HepG2 (cell line): ENCODE measurements around the gene USE1. TPM values are rescaled to one million over a fixed set of nuclear protein-coding genes. Genes with fewer than 3 reads are reported as not detected.

Experiments used
- BCL6 ChIP-seq: IDR thresholded peaks from 2 replicates; pipeline ENCODE4 v1.6.1; 2016; ENCODE audit warnings: missing genetic modification reagents, missing compliant biosample characterization
- DBP ChIP-seq: sonication (generic); formaldehyde crosslinking; IDR thresholded peaks from 2 replicates; pipeline ENCODE4 v1.4.0; 2020; ENCODE audit warnings: missing genetic modification reagents; ENCODE audit errors: not compliant biosample characterization
- NBN ChIP-seq: fragments of 450-650 bp; conservative IDR thresholded peaks from 2 replicates; pipeline ENCODE4 v1.6.1; 2017
- NCOR1 ChIP-seq: fragments of 200-600 bp; sonication (generic); IDR thresholded peaks from 2 replicates; pipeline ENCODE4 v1.7.0; 2017; ENCODE audit warnings: antibody characterized with exemption, low read length, borderline replicate concordance
- NR3C1 ChIP-seq: sonication (generic); formaldehyde crosslinking; IDR thresholded peaks from 2 replicates; pipeline ENCODE4 v1.4.0; 2020; ENCODE audit warnings: missing genetic modification reagents
- PAF1 ChIP-seq: IDR thresholded peaks from 2 replicates; pipeline ENCODE4 v1.6.1; 2016; ENCODE audit warnings: missing genetic modification reagents, missing compliant biosample characterization
- PATZ1 ChIP-seq: sonication (generic); formaldehyde crosslinking; IDR thresholded peaks from 2 replicates; pipeline ENCODE4 v1.4.0; 2020; ENCODE audit warnings: missing genetic modification reagents
- PAXIP1 ChIP-seq: sonication (generic); formaldehyde crosslinking; conservative IDR thresholded peaks from 2 replicates; pipeline ENCODE4 v1.4.0; 2020; ENCODE audit warnings: mild to moderate bottlenecking, missing genetic modification reagents, moderate library complexity
- RFX5 ChIP-seq: IDR thresholded peaks from 2 replicates; pipeline ENCODE4 v1.6.1; 2011; ENCODE audit warnings: low read depth, low read length, improper control_type of control experiment
- SKIL ChIP-seq: sonication (generic); formaldehyde crosslinking; IDR thresholded peaks from 2 replicates; pipeline ENCODE4 v1.8.0; 2022; ENCODE audit warnings: missing genetic modification reagents, mild to moderate bottlenecking, moderate library complexity, borderline replicate concordance
- ZMYM2 ChIP-seq: sonication (generic); formaldehyde crosslinking; IDR thresholded peaks from 2 replicates; pipeline ENCODE4 v1.8.0; 2022; ENCODE audit warnings: mild to moderate bottlenecking, missing genetic modification reagents
- ZNF124 ChIP-seq: sonication (generic); formaldehyde crosslinking; IDR thresholded peaks from 2 replicates; pipeline ENCODE4 v1.4.0; 2020; ENCODE audit warnings: missing genetic modification reagents
- ZNF430 ChIP-seq: sonication (generic); formaldehyde crosslinking; IDR thresholded peaks from 2 replicates; pipeline ENCODE4 v1.9.0; 2021; ENCODE audit warnings: mild to moderate bottlenecking, missing genetic modification reagents
- ZNF510 ChIP-seq: sonication (generic); formaldehyde crosslinking; IDR thresholded peaks from 2 replicates; pipeline ENCODE4 v1.4.0; 2020; ENCODE audit warnings: low read depth, mild to moderate bottlenecking, missing genetic modification reagents
- ZNF703 ChIP-seq: sonication (generic); formaldehyde crosslinking; IDR thresholded peaks from 2 replicates; pipeline ENCODE4 v1.5.1; 2020; ENCODE audit warnings: missing genetic modification reagents, mild to moderate bottlenecking, moderate library complexity, borderline replicate concordance
- ZNF724P ChIP-seq: sonication (generic); formaldehyde crosslinking; IDR thresholded peaks from 2 replicates; pipeline ENCODE4 v1.8.0; 2022; ENCODE audit warnings: missing genetic modification reagents, borderline replicate concordance
- ZNF746 ChIP-seq: sonication (generic); formaldehyde crosslinking; IDR thresholded peaks from 2 replicates; pipeline ENCODE4 v1.8.0; 2022; ENCODE audit warnings: mild to moderate bottlenecking, missing genetic modification reagents
- ZNF749 ChIP-seq: sonication (generic); formaldehyde crosslinking; IDR thresholded peaks from 2 replicates; pipeline ENCODE4 v1.8.0; 2022; ENCODE audit warnings: mild to moderate bottlenecking, missing genetic modification reagents, moderate library complexity, borderline replicate concordance
- ZNF879 ChIP-seq: sonication (generic); formaldehyde crosslinking; IDR thresholded peaks from 2 replicates; pipeline ENCODE4 v1.8.1; 2023; ENCODE audit warnings: missing genetic modification reagents
- ZSCAN5A ChIP-seq: sonication (generic); formaldehyde crosslinking; IDR thresholded peaks from 2 replicates; pipeline ENCODE4 v1.8.0; 2022; ENCODE audit warnings: mild to moderate bottlenecking, missing genetic modification reagents, borderline replicate concordance
- polyA plus RNA-seq, 8 experiments: library from polyadenylated mRNA; depleted of rRNA in 3 of 8; stranded (reverse) in 7 of 8; unstranded in 1 of 8; fragments of >200 nt; fragmentation: Illumina TruSeq in 4 of 8; extraction: Trizol in 4 of 8; gene quantifications; 2 replicates each; pipeline versions ENCODE4 v1.2.1 to v1.2.3, GENCODE V29; 2011 to 2016; ENCODE audit warnings: low read depth in 4 of 8, missing spikeins in 1 of 8, mixed read lengths in 1 of 8; ENCODE audit not compliant: insufficient read depth in 1 of 8
- total RNA-seq, 5 experiments: library from RNA; depleted of rRNA; stranded (reverse); fragments of >200 nt; fragmentation: Illumina TruSeq; extraction: Trizol; gene quantifications; 2 replicates each; pipeline ENCODE4 v1.2.3, GENCODE V29; 2016; ENCODE audit warnings: low read depth in 1 of 5

Gene USE1
- total and polyA plus RNA-seq, 2 of the 13 experiments (the other 11 are each of a cell fraction or from before 2014, with no cell fraction given) = 9.9 to 17.6 TPM

GRCh38 chr19:17240062-17240752, 25.1 kb downstream of the USE1 start (continued):
- peak; percentile 80 for TF ChIP-seq PATZ1 (CRISPR knock-in tag)
- peak; percentile 81; the same call in 1 of the 2 replicates for TF ChIP-seq NCOR1
- 0 out of 2 replicates have a peak, but pooled peaks have one; percentile 25 for TF ChIP-seq ZMYM2 (CRISPR knock-in tag)
- TF ChIP-seq ZNF879 (CRISPR knock-in tag) = 0 out of 2 replicates have a peak, but pooled peaks have one; percentile 18
- peak; percentile 70; the same call in 1 of the 2 replicates for TF ChIP-seq ZNF430 (CRISPR knock-in tag)
- TF ChIP-seq NBN = no peak
- no peak for TF ChIP-seq ZNF124 (CRISPR knock-in tag)
- no peak for TF ChIP-seq DBP (CRISPR knock-in tag)
- no peak for TF ChIP-seq RFX5
- TF ChIP-seq ZNF746 = peak; percentile 64; the same call in 1 of the 2 replicates
- TF ChIP-seq PAXIP1 (CRISPR knock-in tag) = peak; percentile 90
- TF ChIP-seq ZNF510 (CRISPR knock-in tag) = no peak
- peak; percentile 74; the same call in 1 of the 2 replicates for TF ChIP-seq SKIL
- peak; percentile 75 for TF ChIP-seq BCL6 (CRISPR knock-in tag)
- no peak for TF ChIP-seq ZNF749
- no peak for TF ChIP-seq ZNF724P (CRISPR knock-in tag)
- no peak for TF ChIP-seq ZSCAN5A (CRISPR knock-in tag)
- no peak for TF ChIP-seq ZNF703 (CRISPR knock-in tag)
- no peak for TF ChIP-seq NR3C1 (CRISPR knock-in tag)
- TF ChIP-seq PAF1 (CRISPR knock-in tag) = no peak
